Naive B cell (primary cell): ENCODE results near the gene CARS2. TPM values are rescaled to one million over a fixed set of nuclear protein-coding genes. Genes with fewer than 3 reads are reported as not detected.
"Not testable (repeated sequence)": the region's sequence is repeated elsewhere in the genome, so short reads cannot be mapped to it uniquely, and the experiment has no call there.

ENCODE experiments used
- ATAC-seq, 2 donors: fragments of 150-1000 bp; cut with Tn5 transposase; 2 replicates each; pipeline ENCODE4 v1.10.0; 2021; ENCODE audit warnings: low read depth in 2 of 2, mild to moderate bottlenecking in 2 of 2, moderate library complexity in 2 of 2
- DNase-seq: peaks from one replicate; pipeline ENCODE4 v3.0.0; 2022
- H3K27ac Mint-ChIP-seq, 6 donors: one replicate each; pipeline ENCODE4 v1.8.0; 2020 to 2022; ENCODE audit warnings: mild to moderate bottlenecking in 6 of 6, mixed read lengths in 6 of 6, moderate library complexity in 5 of 6, inconsistent platforms in 2 of 6
- H3K27me3 Mint-ChIP-seq, 3 donors: one replicate each; pipeline ENCODE4 v1.8.0; 2021 to 2022; ENCODE audit warnings: mixed read lengths in 3 of 3, mild to moderate bottlenecking in 1 of 3
- H3K36me3 Mint-ChIP-seq, 2 donors: one replicate each; pipeline ENCODE4 v1.8.0; 2020 to 2022; ENCODE audit warnings: mixed read lengths in 2 of 2, inconsistent platforms in 1 of 2, mild to moderate bottlenecking in 1 of 2
- H3K4me1 Mint-ChIP-seq, 3 donors: one replicate each; pipeline ENCODE4 v1.8.0; 2020 to 2022; ENCODE audit warnings: mixed read lengths in 3 of 3, inconsistent platforms in 1 of 3, mild to moderate bottlenecking in 1 of 3, moderate library complexity in 1 of 3
- H3K4me3 Mint-ChIP-seq, 8 donors: one replicate each; pipeline ENCODE4 v1.8.0; 2020 to 2022; ENCODE audit warnings: mild to moderate bottlenecking in 8 of 8, mixed read lengths in 8 of 8, moderate library complexity in 8 of 8, inconsistent platforms in 2 of 8
- H3K9me3 Mint-ChIP-seq, 7 donors: one replicate each; pipeline ENCODE4 v1.8.0; 2020 to 2022; ENCODE audit warnings: mixed read lengths in 7 of 7, mild to moderate bottlenecking in 5 of 7, inconsistent platforms in 2 of 7, moderate library complexity in 1 of 7
- polyA plus RNA-seq, 6 donors: library from polyadenylated mRNA; unstranded; fragments of 300-500 nt; fragmentation: Illumina TruSeq; gene quantifications; one replicate each; pipeline ENCODE4 v1.2.3, GENCODE V29; 2021; ENCODE audit warnings: low read depth in 6 of 6

The CARS2 gene
- polyA plus RNA-seq, 6 donors from 2014 or later = 44.4 to 69.8 (median 52.9) TPM

- H3K9me3 Mint-ChIP-seq = no peaks in the 10 kb centered on the region
- peaks cover 6 to 22% of the 10 kb centered on the region in 2 donors for H3K36me3 Mint-ChIP-seq
- no peaks in the 10 kb centered on the region for H3K27me3 Mint-ChIP-seq
- DNase-seq (no peak), ATAC-seq (no peak)
- H3K4me1 Mint-ChIP-seq = peaks cover 9 to 19% (median 10%) of the 10 kb centered on the region in 3 donors
- H3K4me3 Mint-ChIP-seq = no peak overlapping the region
- no peak overlapping the region for H3K27ac Mint-ChIP-seq
Observed at GRCh38 chr13:110684388-110685056, 21.4 kb downstream of the CARS2 start.

GRCh38 chr13:110683921-110684320, 22.0 kb downstream of the CARS2 start:
- H3K27me3 Mint-ChIP-seq = no peaks in the 10 kb centered on the region
- DNase-seq (no peak), ATAC-seq (no peak)
- H3K36me3 Mint-ChIP-seq = peaks cover 6 to 28% of the 10 kb centered on the region in 2 donors
- H3K27ac Mint-ChIP-seq = no peak overlapping the region
- no peak overlapping the region for H3K4me3 Mint-ChIP-seq
- H3K4me1 Mint-ChIP-seq = peaks cover 13 to 19% (median 16%) of the 10 kb centered on the region in 3 donors
- H3K9me3 Mint-ChIP-seq = no peaks in the 10 kb centered on the region

GRCh38 chr13:110683203-110683883, 22.6 kb downstream of the CARS2 start:
- ATAC-seq (no peak), DNase-seq (no peak)
- Mint-ChIP-seq H3K4me1 (peaks cover 19 to 25% (median 22%) of the 10 kb centered on the region in 3 donors), H3K4me3 (no peak overlapping the region), H3K9me3 (no peaks in the 10 kb centered on the region), H3K27ac (peak overlapping the region in 2 of 6 donors; percentile 10 to 61), H3K36me3 (peaks cover 11 to 34% of the 10 kb centered on the region in 2 donors), H3K27me3 (no peaks in the 10 kb centered on the region)

DNA sequence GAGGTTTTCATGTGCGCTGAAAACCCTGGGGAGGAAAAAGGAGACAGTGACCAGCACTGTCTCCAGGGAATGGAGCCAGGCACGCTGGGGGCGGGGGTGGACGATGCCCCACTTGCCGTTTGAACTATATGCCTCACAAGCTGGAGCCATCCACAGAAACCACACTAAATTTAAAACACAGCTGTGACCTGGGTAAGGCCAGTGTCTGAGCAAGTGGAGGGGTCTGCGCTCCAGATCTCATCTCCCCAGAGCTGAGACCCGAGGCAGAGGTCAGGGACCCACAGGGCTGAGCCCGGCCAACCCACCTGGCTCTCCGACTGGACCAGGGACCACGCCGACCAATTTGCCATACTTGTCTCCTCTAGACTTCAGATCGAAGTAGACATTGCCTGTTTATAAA, 23.2 kb downstream of the CARS2 start:
- Mint-ChIP-seq H3K27me3 (no peaks in the 10 kb centered on the region), H3K9me3 (no peaks in the 10 kb centered on the region), H3K36me3 (peaks cover 15 to 36% of the 10 kb centered on the region in 2 donors), H3K4me1 (peaks cover 22 to 31% (median 28%) of the 10 kb centered on the region in 3 donors), H3K27ac (peak overlapping the region in 1 of 6 donors; percentile 61), H3K4me3 (no peak overlapping the region)
- ATAC-seq (no peak), DNase-seq (no peak)

DNA sequence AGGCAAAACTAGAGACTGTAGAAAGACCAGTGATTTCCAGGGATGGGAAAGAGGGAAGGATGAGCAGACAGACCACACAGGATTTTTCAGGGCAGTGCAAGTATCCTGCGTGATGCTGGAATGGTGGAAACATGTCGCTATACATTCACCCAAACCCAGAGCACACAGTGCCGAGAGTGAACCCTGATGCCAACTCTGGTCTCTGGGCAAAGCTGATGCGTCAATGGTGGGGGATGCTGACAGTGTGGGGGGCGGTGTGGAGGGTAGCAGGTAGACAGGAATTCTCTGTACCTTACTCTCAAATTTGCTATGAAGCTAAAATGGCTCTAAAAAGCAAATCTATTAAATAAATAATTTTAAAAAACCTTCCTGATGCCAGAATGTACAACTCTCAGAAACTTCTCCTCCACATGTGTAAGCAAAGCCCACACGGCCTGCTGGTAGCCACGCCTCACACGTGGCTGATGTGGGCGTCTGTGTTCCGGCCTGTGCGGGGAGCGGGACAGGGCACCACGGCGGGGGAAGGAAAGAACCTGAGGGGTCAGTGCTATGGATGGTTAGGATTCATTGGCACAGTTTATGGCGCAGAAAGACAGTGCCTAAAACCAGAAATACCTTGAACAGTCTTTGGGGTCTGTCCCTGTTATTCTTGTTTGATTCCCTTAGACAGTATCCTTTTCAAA, 23.9 kb downstream of the CARS2 start:
- no peak for DNase-seq
- Mint-ChIP-seq H3K9me3 (no peaks in the 10 kb centered on the region), H3K27ac (peak overlapping the region in 2 of 6 donors; percentile 61 to 84), H3K27me3 (no peaks in the 10 kb centered on the region), H3K4me1 (peaks cover 29 to 38% (median 35%) of the 10 kb centered on the region in 3 donors), H3K36me3 (peaks cover 15 to 36% of the 10 kb centered on the region in 2 donors), H3K4me3 (no peak overlapping the region)
- no peak for ATAC-seq

DNA sequence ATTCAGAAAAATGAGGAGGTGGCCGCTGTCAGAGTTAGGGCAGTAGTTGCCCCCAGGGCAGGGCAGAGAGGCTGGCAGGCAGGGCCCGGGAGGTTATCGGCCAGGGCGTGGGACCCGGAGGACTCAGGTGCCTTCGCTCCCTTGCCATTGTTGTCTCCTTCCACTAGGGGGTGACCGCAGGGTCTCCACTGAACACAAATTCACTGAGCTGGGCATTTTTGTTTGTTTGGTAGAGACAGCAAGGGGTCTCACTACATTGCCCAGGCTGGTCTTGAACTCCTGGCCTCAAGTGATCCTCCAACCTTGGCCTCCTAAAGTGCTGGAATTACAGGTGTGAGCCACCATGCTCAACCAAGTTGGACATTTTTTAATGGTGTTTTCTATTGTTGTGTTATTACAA, 25.1 kb downstream of the CARS2 start:
- Mint-ChIP-seq H3K9me3 (peaks cover 0 to 3% (median 0%) of the 10 kb centered on the region in 7 donors), H3K27ac (peak overlapping the region in 3 of 6 donors; percentile 73 to 99 (median 79)), H3K27me3 (no peaks in the 10 kb centered on the region), H3K4me3 (no peak overlapping the region), H3K4me1 (peaks cover 40 to 50% (median 47%) of the 10 kb centered on the region in 3 donors), H3K36me3 (peaks cover 15 to 36% of the 10 kb centered on the region in 2 donors)
- ATAC-seq (no peak), DNase-seq (no peak)

DNA sequence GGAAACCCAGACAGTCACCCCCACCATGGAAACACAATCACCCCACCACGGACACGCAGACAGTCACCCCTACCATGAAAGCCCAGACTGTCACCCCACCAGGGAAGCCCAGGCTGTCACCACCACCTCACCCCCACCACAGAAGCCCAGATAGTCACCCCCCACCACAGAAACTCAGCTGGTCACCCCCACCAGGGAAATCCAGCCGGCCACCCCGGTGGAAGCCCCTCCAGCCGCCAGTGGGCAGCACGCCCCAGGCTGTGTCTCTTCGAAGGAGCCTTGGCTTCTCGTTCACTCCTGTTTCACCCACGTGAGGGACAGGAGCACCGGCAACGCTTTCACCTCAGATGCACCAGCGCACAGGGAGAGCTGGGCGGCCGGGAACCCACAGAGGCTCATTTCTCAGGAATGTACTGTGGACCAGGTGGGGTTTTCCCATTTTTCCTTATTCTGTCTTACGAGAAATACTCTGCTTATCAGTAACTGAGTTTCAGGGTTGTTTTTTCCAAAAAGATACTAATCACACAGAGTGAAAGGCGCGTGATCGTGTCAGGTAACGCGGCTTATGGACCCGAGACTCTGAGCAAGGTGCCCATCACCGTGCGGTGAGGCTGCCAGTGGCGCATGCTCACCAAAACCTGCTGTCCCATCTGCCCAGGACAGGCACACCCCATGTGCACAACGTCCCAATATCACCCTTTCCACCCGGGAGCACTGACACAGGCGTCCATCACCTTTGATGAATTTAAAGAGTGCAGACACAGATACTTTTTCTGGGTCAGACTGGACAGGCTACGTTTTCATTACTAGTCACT, 28.0 kb downstream of the CARS2 start:
- H3K27ac Mint-ChIP-seq = peak overlapping the region; percentile 77 to 100 (median 94)
- peaks cover 9 to 28% of the 10 kb centered on the region in 2 donors for H3K36me3 Mint-ChIP-seq
- ATAC-seq (no peak), DNase-seq (peak; percentile 33)
- H3K9me3 Mint-ChIP-seq = peaks cover 0 to 6% (median 0%) of the 10 kb centered on the region in 7 donors
- no peaks in the 10 kb centered on the region for H3K27me3 Mint-ChIP-seq
- H3K4me1 Mint-ChIP-seq = peaks cover 40 to 68% (median 59%) of the 10 kb centered on the region in 3 donors
- H3K4me3 Mint-ChIP-seq = peak overlapping the region in 7 of 8 donors; percentile 32 to 86 (median 60)

DNA sequence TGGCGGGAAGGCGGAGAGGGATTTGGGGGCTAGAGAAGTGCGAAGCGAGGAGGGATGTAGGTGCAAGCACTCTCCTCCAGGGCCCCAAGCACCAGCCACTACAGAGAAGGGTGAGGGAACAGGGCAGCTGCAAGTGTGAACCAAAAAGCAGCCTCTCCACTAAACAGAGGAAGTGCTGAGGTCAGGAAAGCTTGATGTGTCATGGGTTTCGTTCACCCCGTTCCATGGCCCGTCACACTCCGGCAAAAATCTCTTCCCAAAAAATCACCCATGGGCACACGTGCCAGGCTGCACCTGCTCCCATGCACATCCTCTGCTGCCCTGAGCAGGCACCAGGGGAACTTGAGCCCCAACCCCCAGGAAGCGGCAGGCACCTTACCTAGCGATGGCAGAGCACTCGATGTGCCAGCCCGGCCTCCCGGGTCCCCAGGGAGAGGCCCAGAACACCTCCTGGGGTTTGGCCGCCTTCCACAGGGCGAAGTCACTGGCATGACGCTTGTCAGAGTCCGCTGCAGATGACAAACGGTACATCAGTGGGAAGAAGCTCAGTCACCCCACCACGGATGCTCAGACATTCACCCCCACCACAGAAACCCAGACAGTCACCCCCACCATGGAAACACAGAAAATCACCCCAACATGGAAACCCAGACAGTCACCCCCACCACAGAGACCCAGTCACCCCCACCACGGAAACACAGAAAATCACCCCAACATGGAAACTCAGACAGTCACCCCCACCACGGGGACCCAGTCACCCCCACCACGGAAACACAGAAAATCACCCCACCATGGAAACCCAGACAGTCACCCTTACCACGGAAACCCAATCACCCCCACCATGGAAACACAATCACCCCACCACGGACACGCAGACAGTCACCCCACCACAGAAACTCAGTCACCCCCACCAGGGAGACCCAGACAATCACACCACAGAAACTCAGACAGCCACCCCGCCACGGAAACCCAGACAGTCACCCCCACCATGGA, 29.0 kb downstream of the CARS2 start:
- H3K27me3 Mint-ChIP-seq = no peaks in the 10 kb centered on the region
- H3K4me3 Mint-ChIP-seq = peak overlapping the region; percentile 64 to 92 (median 87)
- H3K27ac Mint-ChIP-seq = peak overlapping the region; percentile 99 to 100 (median 99)
- peaks cover 9 to 27% of the 10 kb centered on the region in 2 donors for H3K36me3 Mint-ChIP-seq
- ATAC-seq = peak; percentile 57 to 63
- peaks cover 0 to 6% (median 0%) of the 10 kb centered on the region in 7 donors for H3K9me3 Mint-ChIP-seq
- peaks cover 45 to 79% (median 69%) of the 10 kb centered on the region in 3 donors for H3K4me1 Mint-ChIP-seq
- DNase-seq = peak; percentile 76

GRCh38 chr13:110669814-110670213, 36.1 kb downstream of the CARS2 start:
- not testable (repeated sequence) for ATAC-seq, H3K27me3 Mint-ChIP-seq
- peaks cover 12 to 29% of the 10 kb centered on the region in 2 donors for H3K36me3 Mint-ChIP-seq

GRCh38 chr13:110669036-110669435, 36.9 kb downstream of the CARS2 start:
- Mint-ChIP-seq H3K36me3 (peaks cover 12 to 29% of the 10 kb centered on the region in 2 donors), H3K27me3 (no peaks in the 10 kb centered on the region), H3K27ac (peak overlapping the region in 1 of 6 donors; percentile 51), H3K4me3 (no peak overlapping the region), H3K9me3 (peaks cover 0 to 6% (median 0%) of the 10 kb centered on the region in 7 donors), H3K4me1 (peaks cover 30 to 65% (median 55%) of the 10 kb centered on the region in 3 donors)
- ATAC-seq (no peak), DNase-seq (no peak)

More at GRCh38 chr13:110669814-110670213, 36.1 kb downstream of the CARS2 start:
- H3K4me1 Mint-ChIP-seq = peaks cover 28 to 65% (median 56%) of the 10 kb centered on the region in 3 donors
- not testable (repeated sequence) for DNase-seq, H3K4me3 Mint-ChIP-seq, H3K9me3 Mint-ChIP-seq, H3K27ac Mint-ChIP-seq

DNA sequence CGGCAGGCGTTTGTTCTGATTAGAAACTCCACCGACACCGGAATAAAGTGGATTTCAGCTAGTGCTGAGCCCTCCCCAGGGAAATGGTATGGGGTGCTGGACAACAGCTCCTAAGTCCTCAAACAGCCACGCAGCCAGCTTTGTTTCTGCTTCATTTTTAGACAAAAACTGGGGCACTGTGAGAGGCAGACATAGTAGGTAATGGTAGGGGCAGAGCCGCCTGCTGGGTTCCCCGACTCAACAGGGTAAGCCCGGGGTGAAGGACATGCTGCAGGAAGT, 39.7 kb downstream of the CARS2 start:
- peaks cover 0 to 3% (median 0%) of the 10 kb centered on the region in 7 donors for H3K9me3 Mint-ChIP-seq
- no peak for DNase-seq
- peaks cover 44 to 70% (median 55%) of the 10 kb centered on the region in 3 donors for H3K4me1 Mint-ChIP-seq
- H3K27ac Mint-ChIP-seq = peak overlapping the region in 5 of 6 donors; percentile 12 to 99 (median 91)
- H3K4me3 Mint-ChIP-seq = peak overlapping the region in 6 of 8 donors; percentile 68 to 90 (median 86)
- ATAC-seq = no peak
- H3K36me3 Mint-ChIP-seq = peaks cover 27 to 32% of the 10 kb centered on the region in 2 donors
- H3K27me3 Mint-ChIP-seq = no peaks in the 10 kb centered on the region
